Psoas muscle (tissue), 8 donors: ENCODE data around the gene AQP5. TPM values are rescaled to one million over a fixed set of nuclear protein-coding genes. Genes with fewer than 3 reads are reported as not detected.

ENCODE experiments used
- ATAC-seq, 4 donors: fragments of 200-7000 bp; cut with Tn5 transposase; one replicate each; pipeline ENCODE4 v1.9.1; 2020; ENCODE audit warnings: moderate library complexity in 3 of 4, mild to moderate bottlenecking in 2 of 4
- DNase-seq, 2 donors: peaks; one replicate each; pipeline ENCODE4 v3.0.0-alpha.2; 2020
- H3K27ac ChIP-seq: fragments of 200-600 bp; one replicate; pipeline ENCODE4 v1.8.0; 2022
- H3K27me3 ChIP-seq, 3 donors: fragments of 200-600 bp in 1 of 3; one replicate each; pipeline versions ENCODE4 v1.6.1 to v1.8.0; 2013 to 2022; ENCODE audit warnings: low read length in 2 of 3, mild to moderate bottlenecking in 2 of 3, moderate library complexity in 1 of 3; ENCODE audit not compliant: insufficient read depth in 3 of 3
- H3K36me3 ChIP-seq, 2 donors: fragments of 200-600 bp in 1 of 2; one replicate each; pipeline versions ENCODE4 v1.6.1 to v1.8.0; 2013 to 2022; ENCODE audit warnings: low read depth in 1 of 2, mild to moderate bottlenecking in 1 of 2, moderate library complexity in 1 of 2; ENCODE audit not compliant: insufficient read depth in 1 of 2
- H3K4me1 ChIP-seq: fragments of 200-600 bp; one replicate; pipeline ENCODE4 v1.8.0; 2022
- H3K4me3 ChIP-seq: fragments of 200-600 bp; one replicate; pipeline ENCODE4 v1.8.0; 2022; ENCODE audit warnings: mild to moderate bottlenecking
- H3K9me3 ChIP-seq: fragments of 200-600 bp; one replicate; pipeline ENCODE4 v1.8.0; 2022
- CTCF ChIP-seq: fragments of 200-600 bp; IDR thresholded peaks from one replicate; pipeline ENCODE4 v1.8.0; 2022; ENCODE audit warnings: antibody characterized with exemption
- WGBS, 3 donors: extraction: QIAGEN DNeasy Blood & Tissue Kit; methylation state at CpG; one replicate each; pipeline versions ENCODE4 v1.1.6 to v1.1.7; 2013; 5-methylcytosine and 5-hydroxymethylcytosine counted together
- intact Hi-C, 2 donors: fragments of 100-400 bp; cut with DNase I; formaldehyde crosslinking; loops; one replicate each; pipeline versions ENCODE4 v1.11.0 to v1.14.2; 2022
- polyA plus RNA-seq, 3 donors: library from polyadenylated mRNA; stranded (reverse); fragments of 200-250 nt; gene quantifications; one replicate each; pipeline ENCODE4 v1.2.3, GENCODE V29; 2013
- total RNA-seq, 4 donors: library from RNA; stranded (reverse); fragmentation: NEBNext Ultra II Directional in 2 of 4; extraction: Animal tissue kit (Norgen Biotek cat#: 25700) in 2 of 4; gene quantifications; one replicate each; pipeline versions ENCODE4 v1.2.1 to v1.2.4, GENCODE V29; 2021 to 2023
- donor health status: healthy with polysubstance abuse.
- donor health status: DM: no; HTN: no; CAD: no; lungs with moderate emphysema.
- donor health status: Bipolar disorder and iron deficiency.
- donor health status: healthy.
- donor health status: DM: yes; HTN: yes; CAD: no.
- donor health status: DM: no; HTN: no; CAD: no.
- donor health status: DM: no; HTN: no; CAD: no.
- donor health status: DM: yes; HTN: yes; CAD: no.

Gene AQP5
- total and polyA plus RNA-seq, 7 donors: 0.05 TPM; not detected in 6

- ATAC-seq (no peak), DNase-seq (no peak)
- TF ChIP-seq CTCF: no peak
- Histone ChIP-seq H3K36me3 (no peaks in the 10 kb centered on the region), H3K27me3 (peaks cover 0 to 1% (median 0%) of the 10 kb centered on the region in 3 donors), H3K27ac (no peak overlapping the region), H3K4me3 (no peak overlapping the region), H3K4me1 (no peaks in the 10 kb centered on the region), H3K9me3 (no peaks in the 10 kb centered on the region)
- intact Hi-C loops: no loop called here
- 86 to 89% (median 89%) methylated on average over 5 of the region's 5 CpGs for WGBS, 3 donors
These were observed 43.9 kb upstream of the AQP5 start for GRCh38 chr12:49917788-49918173.

DNA sequence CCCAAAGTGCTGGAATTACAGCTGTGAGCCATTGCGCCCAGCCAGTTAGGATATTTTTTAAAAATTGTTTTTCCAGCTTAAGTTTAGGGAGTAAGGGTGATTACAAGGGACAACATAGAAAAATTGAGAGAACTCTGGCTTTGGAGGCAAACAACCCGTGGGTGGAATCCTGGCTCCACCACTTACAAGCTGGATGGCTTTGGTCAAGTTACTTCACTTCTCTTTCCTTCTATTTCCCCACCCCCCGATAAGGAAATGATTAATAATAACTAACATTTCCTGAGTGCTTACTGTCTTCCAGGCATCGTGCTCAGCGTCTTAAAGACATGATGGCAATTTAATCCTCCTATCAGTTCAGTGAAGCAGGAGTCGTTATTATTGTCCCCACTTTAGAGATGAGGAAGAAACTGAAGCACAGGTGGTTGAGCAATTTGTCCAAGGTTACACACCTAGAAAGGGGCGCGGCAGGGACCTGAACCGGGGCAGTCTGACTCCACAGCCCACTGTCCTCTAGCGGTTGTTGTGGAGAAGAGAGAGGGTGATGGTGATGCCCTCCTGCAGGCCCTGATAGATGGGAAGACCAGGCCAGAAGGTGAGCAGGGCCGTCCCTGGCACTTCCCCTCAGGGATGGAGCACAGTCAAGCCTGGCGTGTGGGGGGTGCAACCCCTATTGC is 41.3 kb upstream of the AQP5 start:
- WGBS, 3 donors: 71 to 73% (median 72%) methylated on average over 12 of the region's 12 CpGs
- no peak for ATAC-seq
- no peak for DNase-seq
- H3K36me3 ChIP-seq: no peaks in the 10 kb centered on the region
- no peaks in the 10 kb centered on the region for H3K9me3 ChIP-seq
- intact Hi-C loops: no loop called here
- no peak overlapping the region for H3K27ac ChIP-seq
- no peak for TF ChIP-seq CTCF
- H3K27me3 ChIP-seq: no peaks in the 10 kb centered on the region
- no peak overlapping the region for H3K4me3 ChIP-seq
- no peaks in the 10 kb centered on the region for H3K4me1 ChIP-seq

DNA sequence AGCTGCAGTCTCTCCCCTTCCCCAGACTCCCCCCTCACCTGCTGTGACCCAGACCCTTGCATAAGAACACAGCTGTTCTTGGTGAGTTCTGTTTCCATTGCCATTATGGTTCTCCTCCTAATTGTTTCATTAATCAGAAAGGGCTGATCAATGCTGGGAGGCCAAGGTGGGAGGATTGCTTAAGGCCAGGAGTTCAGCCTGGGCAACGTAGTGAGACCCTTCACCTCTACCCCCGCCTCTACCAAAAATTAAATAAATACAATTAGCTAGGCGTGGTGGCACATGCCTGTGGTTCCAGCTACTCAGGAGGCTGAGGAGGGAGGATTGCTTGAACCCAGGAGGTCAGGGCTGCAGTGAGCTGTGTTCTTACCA is 40.8 kb upstream of the AQP5 start:
- ATAC-seq: no peak
- Histone ChIP-seq H3K27me3 (no peaks in the 10 kb centered on the region), H3K36me3 (no peaks in the 10 kb centered on the region), H3K27ac (no peak overlapping the region), H3K4me3 (no peak overlapping the region), H3K4me1 (no peaks in the 10 kb centered on the region), H3K9me3 (no peaks in the 10 kb centered on the region)
- DNase-seq: no peak
- intact Hi-C loops: no loop called here
- WGBS, 3 donors: 89 to 93% (median 89%) methylated on average over 3 of the region's 3 CpGs
- TF ChIP-seq CTCF: no peak

- no peak for DNase-seq
- Histone ChIP-seq H3K27ac (no peak overlapping the region), H3K9me3 (no peaks in the 10 kb centered on the region), H3K4me3 (no peak overlapping the region), H3K27me3 (no peaks in the 10 kb centered on the region), H3K36me3 (no peaks in the 10 kb centered on the region), H3K4me1 (no peaks in the 10 kb centered on the region)
- 72 to 75% (median 74%) methylated on average over 3 of the region's 3 CpGs for WGBS, 3 donors
- no peak for ATAC-seq
- intact Hi-C loops: no loop called here
- TF ChIP-seq CTCF: no peak
These were observed 40.4 kb upstream of the AQP5 start for GRCh38 chr12:49921299-49921698.

DNA sequence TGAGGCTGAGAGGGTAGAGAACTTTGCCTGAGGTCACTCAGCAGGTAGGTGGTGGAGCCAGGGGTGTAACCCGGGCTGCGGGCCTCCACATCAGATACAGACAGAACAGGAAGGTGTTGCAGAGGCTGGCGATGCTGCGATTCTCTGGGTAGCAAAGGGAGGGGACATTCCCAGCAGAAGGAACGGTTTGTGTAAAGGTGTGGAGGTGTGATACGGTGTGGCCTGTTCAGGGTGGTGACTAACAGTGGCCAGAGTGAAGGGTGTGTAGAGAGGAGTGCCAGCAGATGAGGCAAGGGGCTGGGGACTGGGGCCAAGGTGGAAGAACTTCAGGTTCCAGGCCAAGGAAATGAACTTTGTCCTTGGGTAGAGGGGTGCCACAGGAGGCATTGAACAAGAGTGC is 39.7 kb upstream of the AQP5 start:
- no peaks in the 10 kb centered on the region for H3K9me3 ChIP-seq
- intact Hi-C loops: no loop called here
- no peak overlapping the region for H3K4me3 ChIP-seq
- H3K27ac ChIP-seq: no peak overlapping the region
- peak in 1 of 2 donors; percentile 26 for DNase-seq
- 80 to 89% (median 82%) methylated on average over 6 of the region's 6 CpGs for WGBS, 3 donors
- no peaks in the 10 kb centered on the region for H3K27me3 ChIP-seq
- H3K4me1 ChIP-seq: no peaks in the 10 kb centered on the region
- ATAC-seq: no peak
- no peaks in the 10 kb centered on the region for H3K36me3 ChIP-seq
- no peak for TF ChIP-seq CTCF
